Suprapubic skin (tissue), 4 donors: ENCODE measurements around the gene NDUFB1.

Experiments used
- CTCF ChIP-seq, 2 donors: fragments of 200-600 bp in 1 of 2; fragments of 450-650 bp in 1 of 2; sonication (generic) in 1 of 2; IDR thresholded peaks; one replicate each; pipeline ENCODE4 v1.5.1; 2016 to 2019; ENCODE audit warnings: antibody characterized with exemption in 2 of 2, mild to moderate bottlenecking in 1 of 2, moderate library complexity in 1 of 2
- EP300 ChIP-seq: sonication (generic); formaldehyde crosslinking; IDR thresholded peaks from one replicate; pipeline ENCODE4 v1.6.1; 2017; ENCODE audit warnings: antibody characterized with exemption
- POLR2A ChIP-seq, 2 donors: fragments of 450-650 bp; IDR thresholded peaks; one replicate each; pipeline ENCODE4 v1.6.1; 2017; ENCODE audit warnings: antibody characterized with exemption in 2 of 2, mild to moderate bottlenecking in 2 of 2, moderate library complexity in 2 of 2
- POLR2AphosphoS5 ChIP-seq, 3 donors: sonication (generic); formaldehyde crosslinking; IDR thresholded peaks; one replicate each; pipeline ENCODE4 v1.6.1; 2017; ENCODE audit warnings: antibody characterized with exemption in 3 of 3

- TF ChIP-seq CTCF (IDR thresholded peaks at IDR 0.05), result no peak
- TF ChIP-seq POLR2A (IDR thresholded peaks at IDR 0.05), result no peak
- no peak for TF ChIP-seq POLR2AphosphoS5 (IDR thresholded peaks at IDR 0.05)
- TF ChIP-seq EP300, result no peak
These were observed 22.5 kb upstream of the NDUFB1 start for GRCh38 chr14:92143962-92144361.
